NCI-H1092 (cell line): ENCODE results near the gene LDHD.
"Not testable (repeated sequence)": the region's sequence is repeated elsewhere in the genome, so short reads cannot be mapped to it uniquely, and the experiment has no call there.

ENCODE experiments used
- DNase-seq: peaks from one replicate; lab custom pipeline; 2025; lab: John Stamatoyannopoulos, UW

The LDHD gene

DNA sequence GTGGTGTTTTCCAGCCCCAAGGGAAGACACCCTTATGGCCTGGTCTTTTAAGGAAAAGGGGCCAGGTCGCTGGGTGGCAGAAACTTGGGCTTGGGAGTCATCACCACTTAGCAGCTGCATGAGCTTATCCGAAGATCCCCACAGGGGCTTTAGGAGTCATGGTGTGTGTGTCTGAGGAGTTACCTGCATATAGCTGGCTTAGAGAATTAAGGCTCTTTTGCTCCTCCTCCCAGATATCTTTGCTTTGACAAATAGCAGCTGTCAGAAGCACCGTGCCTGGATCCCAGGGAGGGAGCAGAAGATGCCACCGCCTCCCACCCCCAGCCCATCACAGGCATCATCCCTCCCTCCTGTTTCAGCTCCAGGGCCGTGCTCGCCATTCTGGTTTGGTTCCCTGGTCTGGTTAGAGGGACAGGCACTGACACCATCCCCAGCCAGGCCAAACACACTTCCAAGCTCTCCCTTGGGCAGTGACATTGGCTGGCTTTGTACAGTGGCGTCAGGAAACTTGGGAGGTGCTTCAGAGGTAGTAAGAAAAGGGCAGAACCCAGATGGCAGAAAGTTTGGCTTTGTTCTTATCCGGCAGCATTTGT is 17.4 kb downstream of the LDHD start:
- no peak for DNase-seq

DNA sequence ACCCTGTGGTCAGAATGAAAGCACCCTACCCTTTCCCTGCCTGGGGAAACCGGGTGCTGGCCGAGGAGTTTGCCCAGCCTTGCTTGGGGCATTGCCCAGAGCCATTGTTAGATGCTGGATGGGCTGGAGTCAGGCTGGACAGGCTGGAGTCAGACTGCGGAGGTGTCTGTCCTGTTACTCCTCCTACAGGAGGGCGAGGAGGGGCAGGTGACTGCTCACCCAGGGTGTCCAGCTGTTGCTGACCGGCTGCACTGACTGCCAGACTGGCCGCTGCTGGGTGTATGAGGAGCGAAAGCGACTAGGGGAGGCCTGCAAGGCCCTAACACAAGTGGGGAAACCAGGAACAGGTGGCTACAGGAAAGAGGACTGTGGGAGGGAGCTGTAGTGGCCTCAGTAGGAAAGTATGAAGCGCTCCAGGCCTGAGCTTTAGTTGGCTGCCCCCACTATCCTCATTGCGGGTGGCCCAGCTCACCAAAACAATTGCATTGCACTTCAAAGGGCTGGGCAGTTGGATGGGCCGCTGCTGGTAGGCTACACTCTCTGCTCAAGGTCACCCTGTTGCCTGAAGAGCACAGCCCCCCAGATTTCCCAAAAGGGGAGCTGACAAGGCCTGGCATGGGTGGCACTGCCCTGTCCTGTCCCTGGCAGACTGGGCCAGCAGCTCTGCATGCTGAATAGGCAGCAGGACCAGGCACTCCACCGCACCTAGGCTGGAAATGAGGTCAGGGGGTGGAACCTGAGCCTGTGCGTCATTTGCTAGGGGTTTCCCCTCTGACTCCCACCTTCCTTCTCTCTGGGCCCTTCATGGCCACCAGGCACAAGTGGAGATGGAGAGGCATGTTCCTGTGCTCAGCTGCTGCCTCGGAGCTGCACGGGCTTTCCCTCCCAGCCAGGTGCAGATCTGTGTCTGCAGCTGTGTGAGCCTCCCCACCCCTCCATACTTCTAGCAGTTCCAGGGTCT is 18.4 kb downstream of the LDHD start:
- DNase-seq: no peak

DNA sequence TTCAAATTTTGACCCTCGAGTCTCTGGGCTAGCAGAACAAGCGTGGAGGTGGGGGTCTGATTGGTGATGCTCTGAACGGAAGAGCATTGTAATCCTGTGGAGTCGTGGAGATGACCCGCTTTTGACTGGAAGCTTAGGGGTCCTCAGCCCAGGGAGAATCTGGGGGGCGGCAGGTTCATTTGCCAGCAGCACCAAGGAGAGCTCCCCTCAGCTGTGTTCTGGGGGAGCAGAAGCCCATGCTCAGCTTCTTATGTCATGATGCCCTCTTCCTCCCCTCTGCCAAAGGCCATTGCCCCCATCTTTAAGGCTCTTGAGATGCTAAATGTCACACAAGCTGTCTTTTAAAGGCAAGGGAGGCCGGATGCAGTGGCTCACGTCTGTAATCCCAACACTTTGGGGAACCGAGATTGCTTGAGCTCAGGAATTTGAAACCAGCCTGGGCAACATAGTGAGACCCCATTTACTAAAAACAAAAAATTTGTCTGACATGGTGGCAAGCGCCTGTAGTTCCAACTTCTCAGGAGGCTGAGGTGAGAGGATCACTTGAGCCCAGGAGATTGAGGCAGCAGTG is 19.3 kb downstream of the LDHD start:
- DNase-seq: no peak

DNA sequence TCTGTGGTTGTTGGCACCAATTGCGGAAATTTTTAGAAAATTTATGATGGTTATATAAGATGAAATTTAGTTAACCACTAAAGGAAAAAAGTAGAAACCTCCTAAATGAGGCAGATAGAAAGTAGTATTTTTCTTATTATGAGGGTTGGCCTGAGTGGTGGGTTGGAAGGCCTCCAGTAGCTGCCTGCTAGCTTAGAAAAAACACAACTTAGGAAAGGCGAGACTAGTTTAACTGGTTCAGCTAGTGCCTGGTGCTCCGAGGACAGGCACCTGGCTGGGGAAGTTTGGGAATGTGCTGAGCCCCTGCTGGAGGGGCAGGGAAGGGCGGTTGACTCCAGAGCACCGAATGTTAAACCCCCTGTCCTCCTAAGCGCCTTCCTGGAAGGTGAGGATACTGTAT is 19.9 kb downstream of the LDHD start:
- DNase-seq: no peak

DNA sequence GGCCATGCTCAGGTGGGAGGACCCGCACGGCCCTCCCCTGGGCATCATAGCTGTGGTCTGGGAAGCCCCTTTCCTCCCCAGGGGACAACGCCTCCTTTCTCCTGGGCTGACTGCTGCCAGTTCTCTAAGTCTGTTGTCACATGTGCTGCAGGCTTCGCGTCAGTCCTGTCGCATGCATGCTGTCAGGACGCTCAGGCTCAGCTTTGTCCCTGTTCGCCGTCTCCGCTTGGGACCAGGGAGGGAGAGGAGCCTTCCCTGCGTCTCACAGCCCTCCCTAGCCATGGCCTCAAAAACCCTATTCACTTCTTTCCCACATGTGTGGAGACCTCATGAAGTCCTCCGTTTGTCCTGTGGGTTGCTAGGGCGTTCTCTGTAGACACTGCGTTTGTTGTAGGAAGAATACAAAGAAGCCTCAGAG is 21.4 kb downstream of the LDHD start:
- DNase-seq: no peak

DNA sequence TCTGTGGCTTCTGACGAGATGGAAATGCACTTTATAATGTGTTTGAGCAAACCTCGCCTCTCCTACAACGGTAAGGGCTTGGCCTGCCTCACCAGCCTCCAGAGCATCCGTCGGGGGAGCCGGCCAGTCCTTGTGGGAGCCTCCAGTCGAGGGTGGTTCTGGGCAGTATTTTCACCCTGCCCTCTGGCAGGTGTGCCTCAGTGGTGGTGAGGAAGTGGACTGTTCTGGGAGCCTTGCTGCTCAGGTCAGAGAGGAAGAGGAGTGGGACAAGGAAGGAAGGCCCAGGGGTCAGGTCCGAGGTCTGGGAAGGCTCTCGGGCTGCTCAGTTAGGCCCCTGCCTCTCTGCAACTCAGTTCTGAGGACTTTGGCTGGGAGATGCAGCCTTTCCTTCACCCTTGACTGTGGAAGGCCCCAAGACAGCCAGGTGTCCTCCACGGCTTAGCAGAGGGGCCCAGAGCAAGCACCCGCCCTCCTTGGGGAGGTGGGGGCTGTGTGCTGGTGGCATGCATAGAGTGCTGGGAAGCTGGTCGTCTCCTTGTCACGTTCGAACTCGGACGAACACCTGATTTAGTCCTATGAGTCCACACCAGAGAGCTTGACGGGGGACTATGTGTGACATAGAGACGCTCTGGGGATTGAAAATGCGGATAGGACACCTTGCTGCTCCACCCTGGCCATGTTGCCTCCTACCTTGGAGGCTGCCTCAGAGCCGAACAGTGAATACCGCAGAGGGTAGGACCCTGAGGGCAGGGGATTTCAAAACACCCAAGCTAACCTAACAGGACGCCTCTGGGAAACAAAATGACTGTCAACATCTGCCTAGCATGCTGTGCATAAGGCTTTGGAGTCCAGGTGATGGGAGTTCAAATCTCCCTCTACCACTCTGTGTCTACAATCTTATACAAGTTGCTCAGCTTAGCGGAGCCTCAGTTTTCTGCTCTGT is 22.7 kb downstream of the LDHD start:
- no peak for DNase-seq

DNA sequence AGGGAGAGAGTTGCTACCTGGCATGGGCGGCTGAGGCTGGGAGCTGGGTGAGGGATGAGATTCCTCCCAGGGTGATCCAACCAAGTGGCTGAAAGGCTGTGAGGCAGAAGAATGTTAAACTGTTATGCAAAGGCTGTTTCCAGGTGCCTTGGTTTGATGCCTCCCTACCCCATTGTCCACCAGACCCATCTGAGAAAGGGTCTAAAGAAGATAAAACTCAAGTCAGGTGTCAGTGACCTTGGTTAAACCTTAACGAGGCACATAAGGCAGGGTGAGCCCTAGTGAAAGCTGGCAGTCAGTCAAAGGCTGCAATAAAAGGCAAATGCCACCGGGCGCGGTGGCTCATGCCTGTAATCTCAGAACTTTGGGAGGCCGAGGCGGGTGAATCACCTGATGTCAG is 23.8 kb downstream of the LDHD start:
- no peak for DNase-seq

DNA sequence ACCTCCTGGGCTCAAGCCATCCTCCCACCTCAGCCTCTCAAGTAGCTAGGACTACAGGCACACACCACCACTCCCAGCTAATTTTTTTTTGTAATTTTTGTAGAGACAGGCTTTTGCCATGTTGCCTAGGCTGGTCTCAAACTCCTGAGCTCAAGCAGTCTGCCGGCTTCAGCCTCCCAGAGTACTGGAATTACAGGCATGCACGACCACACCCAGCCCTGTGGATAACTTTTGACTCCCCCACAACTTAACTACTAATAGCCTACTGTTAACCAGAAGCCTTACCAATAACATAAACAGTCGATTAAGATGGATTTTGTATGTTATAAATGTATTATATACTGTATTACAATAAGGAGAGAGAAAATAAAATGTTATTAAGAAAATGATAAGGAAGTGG is 25.0 kb downstream of the LDHD start:
- DNase-seq: not testable (repeated sequence)

DNA sequence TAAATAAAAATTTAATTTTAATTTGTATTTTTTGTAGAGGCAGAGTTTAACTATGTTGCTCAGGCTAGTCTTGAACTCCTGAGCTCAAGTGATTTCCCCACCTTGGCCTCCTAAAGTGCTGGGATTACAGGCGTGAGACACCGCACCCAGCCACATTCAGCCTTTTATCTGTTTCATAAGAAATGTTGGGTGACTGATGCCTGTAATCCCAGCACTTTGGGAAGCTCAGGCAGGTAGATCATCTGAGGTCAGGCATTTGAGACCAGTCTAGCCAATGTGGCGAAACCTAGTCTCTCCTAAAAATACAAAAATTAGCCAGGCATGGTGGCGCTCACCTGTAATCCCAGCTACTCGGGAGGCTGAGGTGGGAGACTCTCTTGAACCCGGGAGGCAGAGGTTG is 25.7 kb downstream of the LDHD start:
- DNase-seq: not testable (repeated sequence)

DNA sequence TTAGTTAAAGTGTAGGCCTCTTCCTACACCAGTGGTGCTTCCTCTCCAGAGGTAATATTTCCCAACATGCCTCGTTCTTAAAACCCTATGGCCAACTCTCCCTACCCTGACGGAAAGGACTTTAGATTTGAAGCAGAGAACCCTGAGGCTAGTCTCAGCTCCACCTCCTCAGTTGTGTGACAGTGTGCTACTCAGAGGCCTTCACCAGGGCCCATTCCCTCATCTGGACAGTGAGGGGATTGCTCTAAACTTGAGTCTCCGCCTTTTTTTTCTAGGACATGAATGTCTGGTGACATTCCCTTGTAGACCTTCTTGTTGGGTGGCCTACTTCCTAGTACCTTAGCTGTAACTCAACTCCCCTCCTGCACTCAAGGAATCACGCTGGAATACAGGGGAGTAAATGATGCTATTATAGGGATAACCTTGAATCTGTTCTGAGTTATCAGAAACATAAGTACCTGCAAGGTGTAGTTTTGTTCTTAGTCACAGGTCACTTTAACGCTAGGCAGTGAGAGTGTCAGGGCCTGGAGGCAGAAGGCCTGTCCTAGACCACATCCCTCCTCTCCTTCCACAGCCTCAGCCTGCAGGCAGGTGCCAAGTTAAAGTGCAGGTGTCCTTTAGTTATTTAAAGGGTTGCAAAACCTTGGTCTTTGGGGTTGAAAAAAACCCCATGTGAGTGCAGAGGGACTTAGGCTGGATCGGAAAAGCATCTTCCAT is 26.9 kb downstream of the LDHD start:
- no peak for DNase-seq

DNA sequence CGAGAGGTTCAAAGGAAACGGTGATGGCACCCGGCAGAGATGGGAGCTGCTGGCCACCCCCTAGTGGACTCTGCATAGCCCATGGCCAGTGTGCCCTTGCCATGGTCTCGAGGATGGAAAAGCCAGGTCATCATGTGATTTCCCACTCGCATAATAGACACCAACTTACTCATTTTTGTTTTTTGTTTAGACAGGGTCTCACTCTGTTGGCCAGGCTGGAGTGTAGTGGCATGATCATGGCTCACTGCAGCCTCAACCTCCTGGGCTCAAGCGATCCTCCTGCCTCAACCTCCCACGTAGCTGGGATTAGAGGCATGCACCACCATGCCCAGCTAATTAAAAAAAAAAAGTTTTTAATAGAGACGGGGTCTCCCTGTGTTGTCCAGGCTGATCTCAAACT is 27.6 kb downstream of the LDHD start:
- DNase-seq: no peak

DNA sequence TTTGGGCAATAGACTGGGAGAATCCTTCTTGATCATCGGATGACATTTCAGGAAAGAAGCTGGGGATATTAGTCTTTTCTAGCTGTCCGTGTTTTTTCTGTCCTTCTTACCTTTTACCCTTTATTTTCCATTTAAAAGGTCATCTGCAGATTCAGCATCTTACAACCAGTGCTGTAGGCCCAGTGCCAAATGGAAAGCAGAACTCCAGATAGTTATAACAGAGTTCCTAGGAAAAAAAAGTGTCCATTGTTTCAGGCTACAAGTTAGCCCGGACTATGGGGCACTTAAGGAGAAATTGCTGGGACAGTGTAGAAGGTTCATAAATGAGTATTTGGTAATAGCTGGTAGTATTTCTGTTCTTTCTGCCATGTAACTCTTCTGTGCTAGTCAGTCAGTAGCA is 28.4 kb downstream of the LDHD start:
- no peak for DNase-seq

DNA sequence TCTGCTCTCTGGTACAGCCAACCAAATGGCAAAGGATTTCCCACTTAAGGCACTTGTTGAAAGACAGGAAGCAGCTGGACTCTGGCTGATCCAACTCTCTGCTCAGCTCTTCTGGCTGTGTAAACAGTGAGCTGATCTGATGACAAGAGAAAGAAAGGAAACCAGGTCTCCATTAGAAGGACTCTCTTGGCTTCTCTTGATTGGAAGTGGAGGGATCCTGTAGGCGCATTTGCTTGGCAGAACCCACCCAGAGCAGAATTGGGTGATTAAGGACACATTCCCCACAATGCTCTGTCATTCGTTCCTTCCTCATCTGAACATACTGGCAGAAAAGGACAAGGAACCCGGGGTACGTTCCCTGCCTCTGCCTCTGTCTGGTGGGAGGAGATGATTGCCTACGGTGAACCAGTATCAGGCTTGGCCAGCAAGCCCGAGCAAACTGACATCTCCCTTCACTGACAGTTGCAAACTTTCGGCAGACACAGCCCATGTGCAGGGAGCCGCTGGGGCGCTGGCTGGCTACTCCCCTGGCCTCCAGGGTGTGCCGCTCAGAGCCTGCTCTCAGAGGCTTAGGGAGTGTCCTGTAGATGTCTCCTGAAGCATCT is 29.1 kb downstream of the LDHD start:
- peak; percentile 95 for DNase-seq

DNA sequence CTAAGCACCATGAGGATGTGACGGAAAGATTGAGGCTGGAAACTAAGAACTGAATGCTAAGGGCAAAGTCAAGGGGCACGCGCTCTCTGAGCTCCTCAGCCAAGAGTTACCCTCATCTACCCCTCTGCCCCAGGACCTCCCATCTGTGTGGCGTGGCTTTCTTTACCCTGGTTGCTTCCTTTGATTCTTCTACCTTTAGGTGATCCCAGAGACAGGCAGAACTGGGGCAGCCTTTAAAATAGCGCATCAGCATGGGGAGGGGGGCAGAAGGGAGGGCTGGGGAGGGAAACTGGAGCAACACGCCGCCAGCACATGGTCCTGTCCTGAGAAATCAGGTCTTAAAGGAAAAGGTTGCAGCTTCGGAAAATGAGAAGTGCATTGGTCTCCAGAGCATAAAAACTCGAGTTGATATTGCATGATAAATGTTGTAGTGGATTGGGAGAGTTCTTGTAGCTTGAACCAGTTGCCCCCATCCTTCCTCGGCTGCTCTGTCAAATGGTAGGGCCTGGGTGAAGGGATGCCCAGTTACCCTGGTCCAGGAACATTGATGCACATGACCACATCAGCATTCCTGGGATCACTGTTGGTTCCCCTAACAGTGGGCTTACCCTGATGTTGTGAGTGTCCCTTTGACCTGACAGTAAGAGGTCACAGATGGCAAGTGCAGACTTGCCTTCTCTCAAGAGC is 29.7 kb downstream of the LDHD start:
- no peak for DNase-seq

DNA sequence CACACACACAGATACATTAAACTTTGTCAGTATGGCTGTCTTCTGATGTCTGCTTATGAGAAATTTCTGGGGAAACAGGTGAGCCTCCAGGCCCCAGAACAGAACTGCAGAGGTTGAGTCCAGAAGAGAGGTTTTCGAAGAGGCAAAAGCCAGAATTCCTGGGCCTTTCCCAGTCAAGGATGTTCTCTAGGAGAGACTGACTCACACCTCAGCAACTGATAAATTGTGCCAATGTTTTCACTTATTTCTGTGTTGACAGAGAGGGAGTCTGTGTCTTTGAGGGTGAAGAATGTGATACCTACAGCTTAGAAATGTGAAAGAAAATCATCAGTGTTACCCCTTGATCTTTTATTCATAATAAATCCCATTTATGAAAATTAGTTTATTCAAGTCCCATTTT is 30.3 kb downstream of the LDHD start:
- no peak for DNase-seq

DNA sequence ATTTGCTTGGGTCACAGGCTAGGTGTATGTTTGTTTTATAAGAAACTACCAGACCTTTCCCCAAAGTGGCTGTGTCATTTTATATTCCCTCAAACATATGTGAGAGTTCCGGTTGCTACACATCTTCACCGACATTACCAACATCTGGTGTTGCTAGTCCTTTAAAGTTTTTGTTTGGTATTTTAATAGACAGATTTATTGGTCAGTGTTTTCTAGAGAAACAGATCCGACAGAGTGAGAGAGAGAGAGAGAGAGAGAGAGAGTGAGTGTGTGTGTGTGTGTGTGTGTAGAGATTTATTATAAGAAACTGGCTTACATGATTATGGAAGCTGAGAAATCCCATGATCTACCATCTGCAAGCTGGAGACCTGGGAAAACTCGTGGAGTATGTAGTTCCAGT is 31.0 kb downstream of the LDHD start:
- DNase-seq: no peak

DNA sequence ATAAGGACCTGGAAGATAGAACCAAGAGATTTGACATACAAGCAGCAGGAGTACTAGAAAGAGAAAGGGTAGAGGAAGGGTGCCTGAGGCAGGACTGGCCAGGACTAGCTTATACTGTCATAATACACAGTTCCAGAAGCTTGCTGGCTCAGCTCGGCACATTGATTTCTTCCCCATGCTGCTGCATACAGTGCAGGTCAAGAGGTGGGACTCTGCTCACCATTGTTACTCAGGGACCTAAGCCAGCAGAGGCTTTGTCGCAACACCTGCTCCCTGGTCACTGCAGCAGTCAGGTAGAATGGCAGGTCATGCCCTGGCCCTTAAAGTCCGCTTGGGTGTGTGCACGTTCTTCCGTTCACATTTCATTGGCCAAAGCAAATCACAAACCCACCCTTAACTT is 32.8 kb downstream of the LDHD start:
- DNase-seq: no peak

DNA sequence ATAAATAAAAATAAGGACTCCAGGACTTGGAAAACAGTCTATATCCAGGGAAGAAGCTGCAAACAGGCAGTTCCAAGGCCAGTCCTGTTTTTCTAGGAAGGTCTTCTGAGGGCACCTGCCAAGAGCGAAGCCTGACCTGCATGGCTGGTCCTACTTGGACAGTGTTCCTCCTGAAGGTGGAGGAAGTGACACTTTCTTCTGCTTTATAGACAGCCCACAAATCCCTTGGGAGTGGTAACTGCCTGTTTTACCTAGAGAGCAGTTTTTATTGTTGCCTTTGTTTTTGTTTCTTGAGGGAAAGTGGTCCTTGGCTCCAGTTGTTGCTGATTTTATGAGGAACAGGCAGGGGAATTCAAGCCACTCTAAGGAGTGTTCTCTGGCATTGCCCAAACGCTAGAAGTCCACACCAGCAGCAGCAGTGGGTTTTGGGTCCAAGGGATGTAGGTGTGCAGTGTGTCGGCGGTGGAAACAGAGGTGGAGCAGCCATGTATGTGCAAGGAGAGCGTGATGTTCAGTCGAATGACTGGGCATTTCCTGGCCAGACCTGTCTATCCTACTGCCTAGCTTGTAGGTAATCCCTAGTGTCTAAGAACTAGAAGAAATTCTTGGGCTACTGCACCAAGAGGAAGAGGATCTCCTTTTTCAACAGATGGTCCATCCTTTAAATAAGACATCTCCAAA is 35.3 kb downstream of the LDHD start:
- no peak for DNase-seq

DNA sequence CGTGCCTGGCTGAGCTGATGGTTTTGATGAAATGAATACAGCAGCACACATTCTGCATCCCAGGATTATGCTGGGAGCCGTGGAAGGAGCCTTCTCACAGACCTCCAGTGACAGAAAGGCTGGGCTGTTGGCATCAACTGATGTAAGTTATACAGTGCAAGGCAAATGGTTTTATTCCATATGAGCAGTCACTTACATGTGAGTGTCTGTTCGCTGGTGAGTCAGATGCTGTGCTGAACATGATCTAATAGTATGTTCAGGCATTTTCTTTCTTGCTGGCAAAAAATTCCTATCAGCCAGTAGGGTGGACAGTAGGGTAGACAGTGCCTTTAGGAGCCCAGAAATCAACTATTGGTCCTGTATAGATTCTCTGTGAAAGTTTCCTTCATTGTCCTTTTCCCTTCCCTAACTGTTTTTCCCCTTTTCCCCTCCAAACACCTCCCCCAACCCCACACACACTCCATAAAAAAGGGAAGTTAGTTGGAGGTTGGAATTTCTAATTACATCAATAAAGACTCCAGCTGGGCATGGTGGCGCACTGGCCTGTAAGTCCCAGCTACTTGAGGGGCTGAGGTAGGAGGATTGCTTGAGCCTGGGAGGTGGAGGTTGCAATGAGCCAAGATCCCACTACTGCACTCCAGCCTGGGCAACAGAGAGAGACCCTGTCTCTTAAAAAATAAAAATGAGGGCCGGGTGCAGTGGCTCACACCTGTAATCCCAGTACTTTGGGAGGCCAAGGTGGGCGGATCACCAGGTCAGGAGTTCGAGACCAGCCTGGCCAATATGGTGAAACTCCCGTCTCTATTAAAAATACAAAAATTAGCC is 36.2 kb downstream of the LDHD start:
- DNase-seq: no peak
